GM12878 (cell line): ENCODE results near the gene EYA4. TPM values are rescaled to one million over a fixed set of nuclear protein-coding genes. Genes with fewer than 3 reads are reported as not detected.

ENCODE experiments used
- ATAC-seq: fragments of 200-7000 bp; cut with Tn5 transposase; 3 replicates; pipeline ENCODE4 v1.9.1; 2020; ENCODE audit warnings: mild to moderate bottlenecking, moderate library complexity
- BruUV-seq: library from RNA; stranded (reverse); fragments of 400-500 nt; replicated peaks from 2 replicates; lab custom pipeline; 2021; lab: Mats Ljungman, UMichigan
- CTCF ChIA-PET: fragments of 300-600 bp; sonication (Branson Sonifier 250); formaldehyde crosslinking; extraction: SDS; loops from one replicate; lab custom pipeline; 2021; ENCODE audit warnings: inconsistent platforms; lab: Yijun Ruan, JAX
- POLR2A ChIA-PET: fragments of 350-600 bp; formaldehyde crosslinking; extraction: SDS; loops from one replicate; lab custom pipeline; 2021; ENCODE audit warnings: inconsistent platforms; lab: Charles Lee
- RAD21 ChIA-PET: fragments of 300-600 bp; sonication (Branson Sonifier 250); formaldehyde crosslinking; loops from one replicate; lab custom pipeline; 2023; ENCODE audit warnings: antibody characterized with exemption; ENCODE audit not compliant: unreplicated experiment; lab: Charles Lee
- SMC1A ChIA-PET: fragments of 300-600 bp; sonication (Branson Sonifier 250); formaldehyde crosslinking; loops from one replicate; lab custom pipeline; 2023; ENCODE audit not compliant: unreplicated experiment, uncharacterized antibody; lab: Charles Lee
- DNase-seq: peaks from one replicate; pipeline ENCODE4 v3.0.0-alpha.2; 2011; ENCODE audit warnings: low read depth, low spot score
- FAIRE-seq: peaks from 3 replicates; lab custom pipeline; 2011; peaks lifted over from hg19 to GRCh38; lab: Jason Lieb, UNC
- H2AFZ ChIP-seq: 2 replicates; pipeline ENCODE4 v1.6.0; 2011; ENCODE audit warnings: low read depth, low read length, control low read depth; ENCODE audit not compliant: control insufficient read depth
- H3K27ac ChIP-seq: 2 replicates; pipeline ENCODE4 v1.5.1; 2011; ENCODE audit warnings: control low read depth; ENCODE audit not compliant: control insufficient read depth, insufficient read depth
- H3K27me3 ChIP-seq, 2 experiments: replicated peaks in 1 of 2; 2 replicates each; pipeline versions ENCODE4 v1.6.0 to v1.6.1; 2011; ENCODE audit warnings: low read length in 1 of 2; ENCODE audit not compliant: control insufficient read depth in 2 of 2, insufficient read depth in 2 of 2
- H3K36me3 ChIP-seq, 2 experiments: 2 replicates each; pipeline ENCODE4 v1.5.1; 2011; ENCODE audit warnings: low read length in 1 of 2; ENCODE audit not compliant: control insufficient read depth in 2 of 2, insufficient read depth in 2 of 2
- H3K4me1 ChIP-seq: 2 replicates; pipeline ENCODE4 v1.6.1; 2011; ENCODE audit warnings: mild to moderate bottlenecking, low read length, moderate library complexity, mixed read lengths; ENCODE audit not compliant: control insufficient read depth, insufficient read depth
- H3K4me2 ChIP-seq: 2 replicates; pipeline ENCODE4 v1.6.0; 2011; ENCODE audit warnings: control low read depth; ENCODE audit not compliant: control insufficient read depth, insufficient read depth
- H3K4me3 ChIP-seq: fragments of 200-600 bp; sonication (generic); 2 replicates; pipeline ENCODE4 v1.5.1; 2016
- H3K79me2 ChIP-seq: 2 replicates; pipeline ENCODE4 v1.6.0; 2011; ENCODE audit warnings: low read length; ENCODE audit not compliant: control insufficient read depth, insufficient read depth
- H3K9ac ChIP-seq: 2 replicates; pipeline ENCODE4 v1.8.0; 2011; ENCODE audit warnings: low read length, control low read depth, mixed read lengths; ENCODE audit not compliant: control insufficient read depth, insufficient read depth
- H3K9me3 ChIP-seq: replicated peaks from 3 replicates; pipeline ENCODE4 v1.5.1; 2011; ENCODE audit warnings: mild to moderate bottlenecking, low read length; ENCODE audit not compliant: control insufficient read depth, insufficient read depth
- H4K20me1 ChIP-seq: 2 replicates; pipeline ENCODE4 v1.6.0; 2011; ENCODE audit not compliant: control insufficient read depth, insufficient read depth
- ASH2L ChIP-seq: fragments of 300-600, 200-600 bp; sonication (generic); IDR thresholded peaks from 2 replicates; pipeline ENCODE4 v1.6.1; 2017; ENCODE audit warnings: low read depth, mild to moderate bottlenecking, borderline replicate concordance
- CBX3 ChIP-seq: fragments of 200-600 bp; sonication (generic); IDR thresholded peaks from 2 replicates; pipeline ENCODE4 v1.6.1; 2016; ENCODE audit warnings: low read depth, borderline replicate concordance
- CBX5 ChIP-seq: sonication (generic); IDR thresholded peaks from 2 replicates; pipeline ENCODE4 v1.6.1; 2016; ENCODE audit warnings: low read depth, moderate library complexity, mild to moderate bottlenecking, inconsistent platforms
- GABPA ChIP-seq: IDR thresholded peaks from 2 replicates; pipeline ENCODE4 v1.6.1; 2014; ENCODE audit warnings: antibody characterized with exemption, low read depth, mild to moderate bottlenecking, inconsistent platforms
- GATAD2B ChIP-seq: fragments of 450-650 bp; conservative IDR thresholded peaks from 2 replicates; pipeline ENCODE4 v1.6.1; 2017; ENCODE audit warnings: low read depth, mild to moderate bottlenecking, moderate library complexity
- IRF4 ChIP-seq: IDR thresholded peaks from 2 replicates; pipeline ENCODE4 v1.6.1; 2011; ENCODE audit warnings: low read depth, low read length
- KAT2A ChIP-seq: conservative IDR thresholded peaks from 2 replicates; pipeline ENCODE4 v1.6.1; 2011; ENCODE audit warnings: low read depth, low read length; ENCODE audit not compliant: control insufficient read depth
- KDM1A ChIP-seq: fragments of 200-600 bp; sonication (generic); IDR thresholded peaks from 2 replicates; pipeline ENCODE4 v1.6.1; 2016; ENCODE audit warnings: borderline replicate concordance
- MLLT1 ChIP-seq: fragments of 450-650 bp; IDR thresholded peaks from 2 replicates; pipeline ENCODE4 v1.6.1; 2016; ENCODE audit warnings: mild to moderate bottlenecking
- MTA2 ChIP-seq: fragments of 450-650 bp; IDR thresholded peaks from 2 replicates; pipeline ENCODE4 v1.6.1; 2016; ENCODE audit warnings: low read depth, mild to moderate bottlenecking, moderate library complexity
- NFIC ChIP-seq: IDR thresholded peaks from 2 replicates; pipeline ENCODE4 v1.6.1; 2012; ENCODE audit warnings: low read depth, mild to moderate bottlenecking, inconsistent platforms, low read length, moderate library complexity
- RBBP5 ChIP-seq: fragments of 200-600 bp; sonication (generic); conservative IDR thresholded peaks from 2 replicates; pipeline ENCODE4 v1.6.1; 2016
- SMC3 ChIP-seq: IDR thresholded peaks from 2 replicates; pipeline ENCODE4 v1.6.1; 2011; ENCODE audit warnings: low read length, improper control_type of control experiment, borderline replicate concordance
- SP1 ChIP-seq: IDR thresholded peaks from one replicate; pipeline ENCODE4 v1.6.1; 2011; ENCODE audit warnings: low read depth, low read length
- SRF ChIP-seq, 2 experiments: IDR thresholded peaks; 2 replicates each; pipeline ENCODE4 v1.6.1; 2011; ENCODE audit warnings: low read depth in 2 of 2, low read length in 2 of 2, mild to moderate bottlenecking in 1 of 2, moderate library complexity in 1 of 2
- STAT1 ChIP-seq: fragments of 450-650 bp; conservative IDR thresholded peaks from 2 replicates; pipeline ENCODE4 v1.6.1; 2014; ENCODE audit warnings: antibody characterized with exemption, mild to moderate bottlenecking
- TBL1XR1 ChIP-seq: IDR thresholded peaks from 2 replicates; pipeline ENCODE4 v1.6.1; 2012; ENCODE audit warnings: low read depth, low read length, improper control_type of control experiment
- ZNF24 ChIP-seq: fragments of 450-650 bp; IDR thresholded peaks from 2 replicates; pipeline ENCODE4 v1.6.1; 2017; ENCODE audit warnings: antibody characterized with exemption, mild to moderate bottlenecking
- WGBS: methylation state at CpG from one replicate; pipeline ENCODE4 v1.1.6; 2016; ENCODE audit warnings: low lambda C conversion rate; ENCODE audit not compliant: insufficient replicate concordance, insufficient coverage; ENCODE audit errors: missing lambda C conversion rate; 5-methylcytosine and 5-hydroxymethylcytosine counted together
- in situ Hi-C: fragments of 300-500 bp; cut with MboI; formaldehyde crosslinking; loops from 9 replicates; pipeline ENCODE4 v1.14.3; 2018; ENCODE audit warnings: mixed read lengths
- intact Hi-C: fragments of 100-400 bp; cut with micrococcal nuclease; formaldehyde crosslinking; loops from one replicate; pipeline ENCODE4 v1.14.2; 2022; ENCODE audit not compliant: unreplicated experiment
- polyA plus RNA-seq, 11 experiments: library from polyadenylated mRNA; depleted of rRNA in 4 of 11; unstranded in 6 of 11; stranded (reverse) in 5 of 11; fragments of >200 nt; fragmentation: Nextera tagmentation in 4 of 11; fragmentation: Illumina TruSeq in 1 of 11; extraction: Ambion mirVana in 4 of 11; extraction: Trizol in 1 of 11; gene quantifications; 1 replicate in 1 of 11; 2 replicates in 10 of 11; pipeline versions ENCODE4 v1.2.1 to v1.2.3, GENCODE V29; 2011 to 2016; ENCODE audit warnings: inconsistent platforms in 2 of 11, missing spikeins in 2 of 11, low read depth in 1 of 11
- total RNA-seq, 4 experiments: library from RNA; depleted of rRNA in 3 of 4; stranded (reverse); fragments of >200 nt in 3 of 4; fragmentation: Illumina TruSeq in 1 of 4; extraction: Trizol in 1 of 4; gene quantifications; 2 replicates each; pipeline versions ENCODE4 v1.2.1 to v1.2.3, GENCODE V29; 2013 to 2021
- TF ChIP-seq, protein P1 (sequence below): fragments of 450-650 bp; IDR thresholded peaks from 2 replicates; pipeline ENCODE4 v1.6.1; 2017; ENCODE audit warnings: mild to moderate bottlenecking, moderate library complexity
- TF ChIP-seq, protein P2 (sequence below): IDR thresholded peaks from 2 replicates; pipeline ENCODE4 v1.6.1; 2012; ENCODE audit warnings: low read depth, low read length, improper control_type of control experiment

The EYA4 gene
- total and polyA plus RNA-seq, 10 of the 15 experiments (the other 5 are each of a cell fraction or from before 2014, with no cell fraction given): 0.02 TPM; not detected in 9

- TF ChIP-seq, protein P1, sequence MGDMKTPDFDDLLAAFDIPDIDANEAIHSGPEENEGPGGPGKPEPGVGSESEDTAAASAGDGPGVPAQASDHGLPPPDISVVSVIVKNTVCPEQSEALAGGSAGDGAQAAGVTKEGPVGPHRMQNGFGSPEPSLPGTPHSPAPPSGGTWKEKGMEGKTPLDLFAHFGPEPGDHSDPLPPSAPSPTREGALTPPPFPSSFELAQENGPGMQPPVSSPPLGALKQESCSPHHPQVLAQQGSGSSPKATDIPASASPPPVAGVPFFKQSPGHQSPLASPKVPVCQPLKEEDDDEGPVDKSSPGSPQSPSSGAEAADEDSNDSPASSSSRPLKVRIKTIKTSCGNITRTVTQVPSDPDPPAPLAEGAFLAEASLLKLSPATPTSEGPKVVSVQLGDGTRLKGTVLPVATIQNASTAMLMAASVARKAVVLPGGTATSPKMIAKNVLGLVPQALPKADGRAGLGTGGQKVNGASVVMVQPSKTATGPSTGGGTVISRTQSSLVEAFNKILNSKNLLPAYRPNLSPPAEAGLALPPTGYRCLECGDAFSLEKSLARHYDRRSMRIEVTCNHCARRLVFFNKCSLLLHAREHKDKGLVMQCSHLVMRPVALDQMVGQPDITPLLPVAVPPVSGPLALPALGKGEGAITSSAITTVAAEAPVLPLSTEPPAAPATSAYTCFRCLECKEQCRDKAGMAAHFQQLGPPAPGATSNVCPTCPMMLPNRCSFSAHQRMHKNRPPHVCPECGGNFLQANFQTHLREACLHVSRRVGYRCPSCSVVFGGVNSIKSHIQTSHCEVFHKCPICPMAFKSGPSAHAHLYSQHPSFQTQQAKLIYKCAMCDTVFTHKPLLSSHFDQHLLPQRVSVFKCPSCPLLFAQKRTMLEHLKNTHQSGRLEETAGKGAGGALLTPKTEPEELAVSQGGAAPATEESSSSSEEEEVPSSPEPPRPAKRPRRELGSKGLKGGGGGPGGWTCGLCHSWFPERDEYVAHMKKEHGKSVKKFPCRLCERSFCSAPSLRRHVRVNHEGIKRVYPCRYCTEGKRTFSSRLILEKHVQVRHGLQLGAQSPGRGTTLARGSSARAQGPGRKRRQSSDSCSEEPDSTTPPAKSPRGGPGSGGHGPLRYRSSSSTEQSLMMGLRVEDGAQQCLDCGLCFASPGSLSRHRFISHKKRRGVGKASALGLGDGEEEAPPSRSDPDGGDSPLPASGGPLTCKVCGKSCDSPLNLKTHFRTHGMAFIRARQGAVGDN: no peak
- TF ChIP-seq IRF4 (no peak), ZNF24 (no peak)
- TF ChIP-seq, protein P2, sequence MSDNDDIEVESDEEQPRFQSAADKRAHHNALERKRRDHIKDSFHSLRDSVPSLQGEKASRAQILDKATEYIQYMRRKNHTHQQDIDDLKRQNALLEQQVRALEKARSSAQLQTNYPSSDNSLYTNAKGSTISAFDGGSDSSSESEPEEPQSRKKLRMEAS: no peak
Measured at GRCh38 chr6:133301835-133302234, 60.7 kb downstream of the EYA4 start (continued).

DNA sequence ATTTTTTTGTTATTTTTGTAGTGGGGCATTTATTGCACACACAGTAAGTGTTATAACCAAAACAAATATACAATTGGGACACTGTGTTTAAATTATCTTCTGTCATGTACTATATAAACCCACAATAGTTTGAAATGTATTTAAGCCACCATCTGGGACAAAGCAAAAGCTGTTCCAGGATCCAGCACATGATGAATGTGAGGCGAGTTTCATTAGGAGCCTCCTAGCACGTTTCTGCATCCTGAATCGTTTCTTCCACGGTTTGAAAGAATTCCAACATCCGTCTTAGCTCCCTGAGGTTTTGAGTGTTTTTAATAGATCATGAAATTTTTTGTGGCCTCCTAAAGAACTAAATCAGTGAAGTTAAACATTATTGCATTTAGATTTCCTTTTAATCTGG, 65.8 kb downstream of the EYA4 start:
- no peaks in the 10 kb centered on the region for H3K36me3 ChIP-seq
- RAD21 ChIA-PET: no interaction called here
- SMC1A ChIA-PET: no interaction called here
- H3K9ac ChIP-seq: no peak overlapping the region
- H3K27me3 ChIP-seq: no peaks in the 10 kb centered on the region
- H4K20me1 ChIP-seq: no peaks in the 10 kb centered on the region
- no peaks in the 10 kb centered on the region for H3K79me2 ChIP-seq
- no TSS peak for BruUV-seq
- no peak overlapping the region for H3K4me2 ChIP-seq
- 0% methylated on average over 5 of the region's 5 CpGs for WGBS
- TF ChIP-seq SP1 (no peak), MLLT1 (no peak), ASH2L (no peak), MTA2 (no peak), CBX5 (no peak), GABPA (no peak), STAT1 (no peak), GATAD2B (no peak), NFIC (no peak), TBL1XR1 (no peak), RBBP5 (no peak), SMC3 (no peak), KDM1A (no peak), SRF (IDR thresholded peaks at IDR 0.05; ENCODE audit: low read depth in 2 of 2, low read length in 2 of 2) (no peak), CBX3 (no peak), KAT2A (no peak)
- DNase-seq: no peak
- no peak for ATAC-seq
- no peaks in the 10 kb centered on the region for H3K4me1 ChIP-seq
- no peaks in the 10 kb centered on the region for H3K9me3 ChIP-seq
- H3K4me3 ChIP-seq: no peak overlapping the region
- FAIRE-seq: no peak
- H2AFZ ChIP-seq: no peak overlapping the region
- CTCF ChIA-PET: no interaction called here
- intact Hi-C loops (no loop called here), in situ Hi-C loops (no loop called here)
- no peak overlapping the region for H3K27ac ChIP-seq
- POLR2A ChIA-PET: no interaction called here
